Heart left ventricle (tissue), 16 donors: ENCODE measurements around the gene ARFIP1. TPM values are rescaled to one million over a fixed set of nuclear protein-coding genes. Genes with fewer than 3 reads are reported as not detected.
"Not testable (repeated sequence)": the region's sequence is repeated elsewhere in the genome, so short reads cannot be mapped to it uniquely, and the experiment has no call there.

Source experiments
- ATAC-seq, 4 donors: fragments of 200-7000 bp; cut with Tn5 transposase; one replicate each; pipeline ENCODE4 v1.9.1; 2020 to 2022; ENCODE audit warnings: moderate library complexity in 4 of 4, mild to moderate bottlenecking in 3 of 4, moderate number of reproducible peaks in 1 of 4
- DNase-seq, 5 donors: peaks; one replicate each; pipeline ENCODE4 v3.0.0-alpha.2; 2020
- H3K27ac ChIP-seq, 12 donors: fragments of 200-600 bp; sonication (generic) in 4 of 12; one replicate each; pipeline versions ENCODE4 v1.5.0 to v1.8.0; 2016 to 2022; ENCODE audit warnings: mild to moderate bottlenecking in 2 of 12
- H3K27me3 ChIP-seq, 9 donors: fragments of 200-600 bp; sonication (generic) in 2 of 9; one replicate each; pipeline versions ENCODE4 v1.5.1 to v1.8.0; 2016 to 2022; ENCODE audit warnings: mild to moderate bottlenecking in 3 of 9
- H3K36me3 ChIP-seq, 9 donors: fragments of 200-600 bp; sonication (generic) in 2 of 9; one replicate each; pipeline versions ENCODE4 v1.5.0 to v1.8.0; 2018 to 2022; ENCODE audit warnings: mild to moderate bottlenecking in 2 of 9
- H3K4me1 ChIP-seq, 12 donors: fragments of 200-600 bp; sonication (generic) in 4 of 12; one replicate each; pipeline versions ENCODE4 v1.5.0 to v1.8.0; 2016 to 2022; ENCODE audit warnings: mild to moderate bottlenecking in 3 of 12
- H3K4me3 ChIP-seq, 12 donors: fragments of 200-600 bp; sonication (generic) in 4 of 12; one replicate each; pipeline versions ENCODE4 v1.5.0 to v1.8.0; 2017 to 2022; ENCODE audit warnings: mild to moderate bottlenecking in 9 of 12, moderate library complexity in 4 of 12
- H3K9me3 ChIP-seq, 12 donors: fragments of 200-600 bp; sonication (generic) in 4 of 12; one replicate each; pipeline versions ENCODE4 v1.5.0 to v1.8.0; 2016 to 2022; ENCODE audit warnings: mild to moderate bottlenecking in 1 of 12
- POLR2A ChIP-seq, 2 donors: fragments of 450-650 bp; IDR thresholded peaks; one replicate each; pipeline ENCODE4 v1.6.1; 2017; ENCODE audit warnings: antibody characterized with exemption in 2 of 2, mild to moderate bottlenecking in 2 of 2, moderate library complexity in 2 of 2
- WGBS, 4 donors: extraction: QIAGEN DNeasy Blood & Tissue Kit in 2 of 4; methylation state at CpG; one replicate each; pipeline versions ENCODE4 v1.1.5 to v1.1.7; 2013 to 2018; 5-methylcytosine and 5-hydroxymethylcytosine counted together
- intact Hi-C, 10 donors: fragments of 100-400 bp; cut with DNase I; formaldehyde crosslinking; loops; one replicate each; pipeline versions ENCODE4 v1.11.1 to v1.14.2; 2022
- polyA plus RNA-seq, 2 donors: library from polyadenylated mRNA; stranded (reverse); fragments of 200-250 nt; gene quantifications; one replicate each; pipeline ENCODE4 v1.2.3, GENCODE V29; 2013
- total RNA-seq, 9 donors: library from RNA; depleted of rRNA in 2 of 9; stranded (reverse); fragments of >200 nt in 2 of 9; fragmentation: NEBNext Ultra II Directional in 3 of 9; extraction: Animal tissue kit (Norgen Biotek cat#: 25700) in 3 of 9; gene quantifications; one replicate each; pipeline versions ENCODE4 v1.1.0 to v1.2.4, GENCODE V29; 2016 to 2023
- TF ChIP-seq, protein P1 (sequence below), 12 donors: fragments of 200-600 bp; sonication (generic) in 4 of 12; IDR thresholded peaks; one replicate each; pipeline versions ENCODE4 v1.5.0 to v1.8.0; 2018 to 2022; ENCODE audit warnings: antibody characterized with exemption in 12 of 12, mild to moderate bottlenecking in 5 of 12
- donor health status: ischemic (EF 13 %, LVEDD 7.1; RV severe dilation, severe dysfunction).
- donor health status: healthy with polysubstance abuse.
- donor health status: DM: no; HTN: yes; CAD: no.
- donor health status: DM: no; HTN: no; CAD: no.
- donor health status: ischemic (EF 25% LVEDD 6.9; RV normal size, moderate dysfunction).
- donor health status: ischemic (EF 25% LVEDD 5.7; RV mildly dilated, moderate dysfunction).
- donor health status: healthy.
- donor health status: DM: yes; HTN: yes; CAD: no.
- donor health status: ischemic (EF 35%, LVEDD 5.7; RV mildly dilated, moderate dysfunction).
- donor health status: nonischemic (EF 11% LVEDD 7.7; RV severe dilation, severe dysfunction).
- donor health status: DM: yes; HTN: yes; CAD: no.
- donor health status: PGD.
- donor health status: ischemic (EF 29% LVEDD 5.4; RV normal size, mild dysfunction).
- donor health status: nonischemic (EF 23%, LVEDD 6.1; RV moderate dilation, normal function).

ARFIP1 gene
- total and polyA plus RNA-seq, 11 donors, result 9.0 to 30.6 (median 11.8) TPM

DNA sequence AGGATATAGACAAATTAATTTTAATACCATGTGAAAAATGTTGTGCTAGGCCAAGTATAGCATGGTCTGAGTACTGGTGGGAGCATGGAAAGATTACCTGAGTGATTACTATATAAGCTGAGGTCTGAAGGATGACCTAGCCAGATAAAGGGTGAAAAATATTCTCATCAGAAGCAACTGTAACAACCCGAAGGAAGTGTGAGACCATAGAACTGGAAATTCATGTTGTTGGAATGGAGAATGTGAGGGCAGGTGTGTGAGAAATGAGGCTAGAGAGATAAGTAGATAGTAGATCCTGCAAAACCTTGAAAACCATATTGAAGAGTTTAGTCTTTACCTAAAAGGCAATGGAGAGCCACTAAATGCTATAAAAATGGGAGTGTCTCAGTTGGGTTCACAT lies 71.5 kb downstream of the ARFIP1 start:
- no peaks in the 10 kb centered on the region for H3K27me3 ChIP-seq
- peak overlapping the region in 1 of 12 donors; percentile 51 for H3K27ac ChIP-seq
- H3K36me3 ChIP-seq, result peaks cover 0 to 6% (median 0%) of the 10 kb centered on the region in 9 donors
- 80 to 88% (median 84%) methylated on average over 1 of the region's 1 CpG for WGBS, 4 donors
- no peak overlapping the region for H3K4me3 ChIP-seq
- H3K4me1 ChIP-seq, result peaks cover 0 to 18% (median 12%) of the 10 kb centered on the region in 12 donors
- intact Hi-C loops, result no loop called here
- TF ChIP-seq, protein P1, sequence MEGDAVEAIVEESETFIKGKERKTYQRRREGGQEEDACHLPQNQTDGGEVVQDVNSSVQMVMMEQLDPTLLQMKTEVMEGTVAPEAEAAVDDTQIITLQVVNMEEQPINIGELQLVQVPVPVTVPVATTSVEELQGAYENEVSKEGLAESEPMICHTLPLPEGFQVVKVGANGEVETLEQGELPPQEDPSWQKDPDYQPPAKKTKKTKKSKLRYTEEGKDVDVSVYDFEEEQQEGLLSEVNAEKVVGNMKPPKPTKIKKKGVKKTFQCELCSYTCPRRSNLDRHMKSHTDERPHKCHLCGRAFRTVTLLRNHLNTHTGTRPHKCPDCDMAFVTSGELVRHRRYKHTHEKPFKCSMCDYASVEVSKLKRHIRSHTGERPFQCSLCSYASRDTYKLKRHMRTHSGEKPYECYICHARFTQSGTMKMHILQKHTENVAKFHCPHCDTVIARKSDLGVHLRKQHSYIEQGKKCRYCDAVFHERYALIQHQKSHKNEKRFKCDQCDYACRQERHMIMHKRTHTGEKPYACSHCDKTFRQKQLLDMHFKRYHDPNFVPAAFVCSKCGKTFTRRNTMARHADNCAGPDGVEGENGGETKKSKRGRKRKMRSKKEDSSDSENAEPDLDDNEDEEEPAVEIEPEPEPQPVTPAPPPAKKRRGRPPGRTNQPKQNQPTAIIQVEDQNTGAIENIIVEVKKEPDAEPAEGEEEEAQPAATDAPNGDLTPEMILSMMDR (IDR thresholded peaks at IDR 0.05), result no peak
- TF ChIP-seq POLR2A (IDR thresholded peaks at IDR 0.05), result no peak
- no peak for ATAC-seq
- H3K9me3 ChIP-seq, result peaks cover 0 to 30% (median 20%) of the 10 kb centered on the region in 12 donors
- no peak for DNase-seq

DNA sequence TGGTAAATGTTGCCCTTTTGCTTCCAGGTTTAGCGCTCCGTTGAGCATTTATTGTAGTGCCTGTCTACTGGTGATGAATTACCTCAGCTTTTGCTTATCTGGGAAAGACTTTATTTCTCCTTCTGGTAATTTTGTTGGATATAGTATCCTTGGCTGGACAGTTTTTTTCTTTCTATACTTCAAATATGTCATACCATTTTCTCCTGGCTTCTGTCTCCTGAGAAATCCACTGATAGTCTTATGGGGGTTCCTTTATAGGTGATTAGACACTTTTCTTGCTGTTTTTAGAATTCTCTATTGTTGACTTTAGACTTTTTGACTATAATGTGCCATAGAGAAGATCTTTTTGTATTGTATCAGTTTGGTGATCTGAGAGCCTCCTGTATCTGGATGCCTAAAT lies 73.5 kb downstream of the ARFIP1 start:
- no peak overlapping the region for H3K4me3 ChIP-seq
- TF ChIP-seq, protein P1 (IDR thresholded peaks at IDR 0.05), result no peak
- no peak for TF ChIP-seq POLR2A (IDR thresholded peaks at IDR 0.05)
- WGBS, 4 donors, result 98 to 100% (median 98%) methylated on average over 2 of the region's 2 CpGs
- H3K36me3 ChIP-seq, result peaks cover 0 to 6% (median 0%) of the 10 kb centered on the region in 9 donors
- H3K27me3 ChIP-seq, result no peaks in the 10 kb centered on the region
- no peak overlapping the region for H3K27ac ChIP-seq
- ATAC-seq, result no peak
- H3K4me1 ChIP-seq, result peaks cover 0 to 25% (median 14%) of the 10 kb centered on the region in 12 donors
- intact Hi-C loops, result no loop called here
- DNase-seq, result no peak
- peaks cover 0 to 30% (median 20%) of the 10 kb centered on the region in 12 donors for H3K9me3 ChIP-seq

DNA sequence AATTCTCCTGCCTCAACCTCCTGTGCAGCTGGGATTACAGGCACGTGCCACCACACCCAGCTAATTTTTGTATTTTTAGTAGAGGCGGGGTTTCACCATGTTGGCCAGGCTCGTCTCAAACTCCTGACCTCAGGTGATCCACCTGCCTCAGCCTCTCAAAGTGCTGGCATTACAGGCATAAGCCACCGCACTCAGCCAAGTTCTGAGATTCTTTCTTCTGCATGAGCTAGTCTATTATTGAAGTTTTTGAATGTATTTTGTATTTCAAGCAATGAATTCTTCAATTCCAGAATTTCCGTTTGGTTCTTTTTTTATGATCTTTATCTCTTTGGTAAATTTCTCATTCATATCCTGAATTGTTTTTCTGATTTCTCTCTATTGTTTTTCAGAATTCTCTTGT lies 74.3 kb downstream of the ARFIP1 start:
- H3K4me3 ChIP-seq, DNase-seq, ATAC-seq, intact Hi-C loops, H3K27me3 ChIP-seq, H3K27ac ChIP-seq, H3K36me3 ChIP-seq: not testable (repeated sequence)
- Histone ChIP-seq H3K4me1 (peaks cover 0 to 25% (median 14%) of the 10 kb centered on the region in 12 donors), H3K9me3 (peaks cover 0 to 30% (median 20%) of the 10 kb centered on the region in 12 donors)
- 94 to 98% (median 97%) methylated on average over 5 of the region's 5 CpGs for WGBS, 4 donors

DNA sequence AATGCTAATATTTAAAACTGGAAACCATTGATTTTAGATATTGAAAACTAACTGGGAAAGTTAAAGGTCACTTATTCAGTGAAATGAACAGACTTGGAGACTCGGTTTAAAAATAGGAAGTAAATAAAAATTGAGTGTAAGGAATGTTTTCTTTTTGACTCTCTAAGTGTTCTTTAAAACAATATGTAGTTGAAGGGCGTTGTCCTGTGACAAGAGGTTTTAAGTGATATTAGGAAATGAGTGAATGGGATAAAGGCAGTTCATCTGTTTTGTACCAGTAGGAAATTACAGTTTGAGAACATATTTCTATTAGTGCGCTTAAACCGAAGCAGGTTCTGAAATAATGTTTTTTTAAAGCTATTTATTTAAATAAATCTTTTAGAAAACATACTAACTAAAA lies 77.2 kb downstream of the ARFIP1 start:
- no peak for ATAC-seq
- Histone ChIP-seq H3K9me3 (peaks cover 0 to 28% (median 20%) of the 10 kb centered on the region in 12 donors), H3K27me3 (no peaks in the 10 kb centered on the region), H3K27ac (no peak overlapping the region), H3K4me3 (no peak overlapping the region), H3K4me1 (peaks cover 0 to 10% (median 0%) of the 10 kb centered on the region in 12 donors), H3K36me3 (peaks cover 0 to 6% (median 0%) of the 10 kb centered on the region in 9 donors)
- intact Hi-C loops, result no loop called here
- DNase-seq, result no peak
- TF ChIP-seq, protein P1 (IDR thresholded peaks at IDR 0.05), result no peak
- no peak for TF ChIP-seq POLR2A (IDR thresholded peaks at IDR 0.05)
- 68 to 80% (median 73%) methylated on average over 4 of the region's 4 CpGs for WGBS, 4 donors

DNA sequence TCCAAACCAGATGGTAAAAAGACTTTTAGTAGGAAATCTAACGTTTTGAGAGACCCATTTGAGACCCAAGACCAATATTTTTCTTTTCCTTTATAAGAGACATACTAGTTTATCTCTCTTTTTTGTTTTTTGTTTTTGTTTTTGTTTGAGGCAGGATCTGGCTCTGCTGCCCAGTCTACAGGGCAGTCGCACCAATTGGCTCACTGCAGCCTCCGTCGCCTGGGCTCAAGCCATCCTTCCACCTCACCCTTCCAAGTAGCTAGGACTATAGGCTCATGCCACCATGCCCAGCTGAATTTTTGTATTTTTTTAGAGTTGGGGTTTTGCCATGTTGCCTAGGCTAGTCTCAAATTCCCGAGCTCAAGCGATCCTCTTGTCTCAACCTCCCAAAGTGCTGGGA lies 79.2 kb downstream of the ARFIP1 start:
- no peak overlapping the region for H3K4me3 ChIP-seq
- peaks cover 0 to 7% (median 3%) of the 10 kb centered on the region in 9 donors for H3K36me3 ChIP-seq
- no peak overlapping the region for H3K27ac ChIP-seq
- no peak for DNase-seq
- peaks cover 0 to 10% (median 0%) of the 10 kb centered on the region in 12 donors for H3K4me1 ChIP-seq
- H3K27me3 ChIP-seq, result no peaks in the 10 kb centered on the region
- TF ChIP-seq POLR2A (IDR thresholded peaks at IDR 0.05), result no peak
- H3K9me3 ChIP-seq, result peaks cover 0 to 9% (median 4%) of the 10 kb centered on the region in 12 donors
- WGBS, 4 donors, result 90 to 96% (median 95%) methylated on average over 6 of the region's 6 CpGs
- no peak for ATAC-seq
- intact Hi-C loops, result no loop called here
